Glutamatergic neuron (in vitro differentiated cells): ENCODE measurements around the gene AKNA. TPM values are rescaled to one million over a fixed set of nuclear protein-coding genes. Genes with fewer than 3 reads are reported as not detected.

Experiments
- DNase-seq: peaks from one replicate; pipeline ENCODE4 v3.0.0; 2022
- H3K27ac Mint-ChIP-seq: one replicate; pipeline ENCODE4 v1.8.0; 2020; ENCODE audit warnings: mild to moderate bottlenecking, mixed read lengths, inconsistent platforms; ENCODE audit not compliant: unreplicated experiment
- H3K27me3 Mint-ChIP-seq: one replicate; pipeline ENCODE4 v1.8.0; 2020; ENCODE audit warnings: mild to moderate bottlenecking, moderate library complexity, mixed read lengths, inconsistent platforms; ENCODE audit not compliant: unreplicated experiment
- H3K36me3 Mint-ChIP-seq: one replicate; pipeline ENCODE4 v1.8.0; 2020; ENCODE audit warnings: mild to moderate bottlenecking, mixed read lengths, inconsistent platforms; ENCODE audit not compliant: unreplicated experiment
- H3K4me1 Mint-ChIP-seq: one replicate; pipeline ENCODE4 v1.8.0; 2020; ENCODE audit warnings: mild to moderate bottlenecking, low read depth, mixed read lengths, inconsistent platforms; ENCODE audit not compliant: unreplicated experiment
- H3K4me3 Mint-ChIP-seq: one replicate; pipeline ENCODE4 v1.8.0; 2020; ENCODE audit warnings: mild to moderate bottlenecking, mixed read lengths, inconsistent platforms; ENCODE audit not compliant: unreplicated experiment
- H3K9me3 Mint-ChIP-seq: one replicate; pipeline ENCODE4 v1.8.0; 2020; ENCODE audit warnings: mild to moderate bottlenecking, moderate library complexity, mixed read lengths, inconsistent platforms; ENCODE audit not compliant: unreplicated experiment
- CTCF ChIP-seq: fragments of 200-600 bp; sonication (generic); IDR thresholded peaks from one replicate; pipeline ENCODE4 v1.5.0; 2021; ENCODE audit not compliant: partially characterized antibody, unreplicated experiment
- total RNA-seq: library from RNA; stranded (reverse); fragmentation: NEBNext Ultra II Directional; extraction: Animal tissue kit (Norgen Biotek cat#: 25700); gene quantifications from one replicate; pipeline ENCODE4 v1.2.1, GENCODE V29; 2021; ENCODE audit not compliant: unreplicated experiment

The AKNA gene
- total RNA-seq, 1 donor from 2014 or later: 32.6 TPM

GRCh38 chr9:114428466-114428865 is 40.7 kb upstream of the AKNA start:
- H3K27ac Mint-ChIP-seq: no peak overlapping the region
- no peak for DNase-seq
- no peaks in the 10 kb centered on the region for H3K36me3 Mint-ChIP-seq
- peaks cover 2% of the 10 kb centered on the region for H3K9me3 Mint-ChIP-seq
- H3K4me1 Mint-ChIP-seq: no peaks in the 10 kb centered on the region
- H3K4me3 Mint-ChIP-seq: no peak overlapping the region
- H3K27me3 Mint-ChIP-seq: peaks cover 2% of the 10 kb centered on the region
- no peak for TF ChIP-seq CTCF

DNA sequence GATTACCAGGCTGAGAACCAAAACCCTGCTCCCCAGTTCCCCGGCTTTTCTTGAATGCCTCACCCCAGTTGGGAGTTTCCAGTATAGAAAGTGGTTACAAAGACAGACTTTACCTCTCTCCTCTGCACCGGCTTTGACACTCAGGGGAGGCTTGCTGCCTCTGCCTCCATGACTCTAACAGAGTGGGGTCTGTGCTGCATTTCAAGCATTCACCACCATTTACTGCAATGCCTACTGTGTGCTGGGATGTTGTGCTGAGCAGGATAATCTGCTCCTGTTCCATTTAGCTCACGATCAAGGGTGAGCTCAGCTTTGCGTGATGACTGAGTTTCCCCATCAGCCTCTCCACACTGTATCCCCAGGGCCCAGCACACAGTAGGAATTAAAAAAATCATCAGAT is 39.9 kb upstream of the AKNA start:
- Mint-ChIP-seq H3K27ac (no peak overlapping the region), H3K4me1 (no peaks in the 10 kb centered on the region), H3K36me3 (no peaks in the 10 kb centered on the region), H3K4me3 (no peak overlapping the region), H3K27me3 (peaks cover 2% of the 10 kb centered on the region), H3K9me3 (peaks cover 2% of the 10 kb centered on the region)
- TF ChIP-seq CTCF: no peak
- no peak for DNase-seq

DNA sequence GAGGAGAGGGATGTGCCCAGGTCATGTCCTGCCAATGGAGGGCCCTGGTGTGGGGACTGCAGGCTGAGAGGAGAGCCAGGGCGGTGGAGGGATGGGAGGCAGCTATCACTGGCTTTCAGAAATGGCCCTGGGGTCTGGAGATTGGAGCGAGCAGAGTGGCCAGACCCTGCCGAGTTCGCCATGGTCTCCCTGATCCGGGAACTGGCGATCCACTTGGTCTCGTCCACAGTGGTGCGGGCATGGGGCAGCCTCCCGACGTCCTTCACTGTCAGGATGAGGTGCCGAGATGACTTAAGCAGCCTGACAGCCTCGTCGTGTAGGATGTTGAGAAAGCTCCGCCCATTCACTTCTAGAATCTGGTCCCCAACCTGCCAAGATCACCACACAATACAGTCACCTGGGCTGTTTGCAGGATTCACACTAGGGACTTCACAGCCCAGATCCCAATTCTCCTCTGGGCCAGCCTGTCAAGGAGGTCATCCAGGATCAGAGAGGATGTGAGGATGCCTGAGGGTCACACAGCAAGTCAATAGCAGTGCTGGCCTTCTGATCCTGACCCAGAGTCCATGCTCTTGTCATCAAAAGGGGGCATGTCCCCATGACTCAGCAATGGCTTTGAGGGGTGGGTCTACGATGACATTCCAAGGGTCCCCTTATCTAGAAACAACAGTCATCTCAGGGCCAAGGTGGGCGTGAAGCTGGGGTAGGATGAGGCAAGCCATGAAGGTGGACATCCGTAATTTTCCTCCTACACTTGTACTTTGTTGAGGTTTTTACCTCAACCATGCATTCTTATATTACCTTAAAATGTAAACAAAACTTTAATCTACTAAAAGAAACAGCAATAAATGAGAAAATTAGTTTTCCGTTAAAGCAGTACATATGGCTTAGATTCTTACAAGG is 38.5 kb upstream of the AKNA start:
- Mint-ChIP-seq H3K27ac (no peak overlapping the region), H3K36me3 (no peaks in the 10 kb centered on the region), H3K27me3 (peaks cover 2% of the 10 kb centered on the region), H3K9me3 (peaks cover 2% of the 10 kb centered on the region), H3K4me3 (no peak overlapping the region), H3K4me1 (no peaks in the 10 kb centered on the region)
- TF ChIP-seq CTCF: no peak
- DNase-seq: no peak

GRCh38 chr9:114425126-114425525 is 37.3 kb upstream of the AKNA start:
- no peak overlapping the region for H3K27ac Mint-ChIP-seq
- TF ChIP-seq CTCF: no peak
- no peaks in the 10 kb centered on the region for H3K36me3 Mint-ChIP-seq
- peaks cover 2% of the 10 kb centered on the region for H3K9me3 Mint-ChIP-seq
- DNase-seq: no peak
- no peak overlapping the region for H3K4me3 Mint-ChIP-seq
- peaks cover 2% of the 10 kb centered on the region for H3K27me3 Mint-ChIP-seq
- H3K4me1 Mint-ChIP-seq: no peaks in the 10 kb centered on the region

GRCh38 chr9:114424126-114424525 is 36.3 kb upstream of the AKNA start:
- no peak overlapping the region for H3K4me3 Mint-ChIP-seq

More at GRCh38 chr9:114424126-114424525, 36.3 kb upstream of the AKNA start:
- no peaks in the 10 kb centered on the region for H3K4me1 Mint-ChIP-seq
- peaks cover 2% of the 10 kb centered on the region for H3K9me3 Mint-ChIP-seq
- H3K36me3 Mint-ChIP-seq: no peaks in the 10 kb centered on the region
- no peak for DNase-seq
- peaks cover 4% of the 10 kb centered on the region for H3K27me3 Mint-ChIP-seq
- no peak overlapping the region for H3K27ac Mint-ChIP-seq
- TF ChIP-seq CTCF: no peak
